ENCODE measurements around the gene DLG2.

Gene DLG2

DNA sequence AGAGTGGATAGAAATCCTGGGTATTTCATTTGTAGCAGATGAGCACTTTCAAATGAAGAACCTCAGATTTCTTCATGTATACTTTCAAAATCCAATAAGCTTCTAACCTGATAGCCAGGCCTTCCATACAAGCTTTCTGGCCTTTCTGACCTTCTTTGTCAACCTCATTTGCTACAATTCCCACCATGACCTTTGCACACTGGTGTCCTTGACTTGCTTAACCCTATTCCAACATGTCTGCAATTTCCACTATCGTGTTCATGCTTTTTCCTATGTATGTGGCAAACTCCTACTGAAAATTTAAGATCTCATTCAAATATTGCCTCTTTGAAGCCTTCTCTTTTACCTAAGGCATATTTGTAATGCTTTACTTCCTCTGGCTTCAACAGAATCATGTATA is 2098.9 kb downstream of the DLG2 start:
- no peak for DNase-seq

DNA sequence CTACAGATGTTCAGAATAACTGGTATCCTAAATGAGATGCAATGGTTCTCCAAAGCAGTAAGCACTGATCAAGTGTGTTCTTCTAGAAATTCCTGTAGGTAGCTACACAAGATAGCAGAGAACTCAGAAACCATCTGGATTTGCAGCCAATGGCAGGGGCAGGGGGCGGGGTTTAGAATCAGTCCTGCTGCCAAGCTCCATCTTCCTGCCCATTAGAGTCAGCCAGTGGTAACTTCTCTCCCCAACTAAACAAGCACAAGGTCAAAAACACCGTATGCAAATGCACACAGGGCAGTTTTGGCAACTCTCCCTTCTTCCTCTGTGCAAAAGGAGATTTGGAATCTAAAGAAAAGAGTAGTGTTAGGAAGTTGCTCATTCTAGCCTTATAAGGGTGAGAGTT is 2103.5 kb downstream of the DLG2 start:
- DNase-seq, result no peak

DNA sequence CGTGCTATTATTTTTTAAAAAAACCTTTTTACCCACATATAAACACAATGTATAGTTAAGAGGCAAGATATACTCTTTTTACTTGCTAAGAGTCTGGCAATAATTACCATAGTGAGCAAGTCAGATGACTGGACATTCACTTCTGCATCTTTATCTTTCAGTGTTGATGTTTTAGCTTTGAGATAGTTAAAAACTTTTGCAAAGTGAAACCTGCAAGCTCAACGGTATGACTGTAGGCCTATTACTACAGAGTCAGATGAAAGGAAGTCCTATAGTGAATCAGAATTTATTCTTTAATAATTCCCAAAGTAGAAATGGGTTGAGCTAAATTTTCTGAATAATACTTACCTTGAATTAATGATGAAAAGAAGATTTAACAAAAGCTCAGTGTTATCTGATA is 2104.2 kb downstream of the DLG2 start:
- no peak for DNase-seq

DNA sequence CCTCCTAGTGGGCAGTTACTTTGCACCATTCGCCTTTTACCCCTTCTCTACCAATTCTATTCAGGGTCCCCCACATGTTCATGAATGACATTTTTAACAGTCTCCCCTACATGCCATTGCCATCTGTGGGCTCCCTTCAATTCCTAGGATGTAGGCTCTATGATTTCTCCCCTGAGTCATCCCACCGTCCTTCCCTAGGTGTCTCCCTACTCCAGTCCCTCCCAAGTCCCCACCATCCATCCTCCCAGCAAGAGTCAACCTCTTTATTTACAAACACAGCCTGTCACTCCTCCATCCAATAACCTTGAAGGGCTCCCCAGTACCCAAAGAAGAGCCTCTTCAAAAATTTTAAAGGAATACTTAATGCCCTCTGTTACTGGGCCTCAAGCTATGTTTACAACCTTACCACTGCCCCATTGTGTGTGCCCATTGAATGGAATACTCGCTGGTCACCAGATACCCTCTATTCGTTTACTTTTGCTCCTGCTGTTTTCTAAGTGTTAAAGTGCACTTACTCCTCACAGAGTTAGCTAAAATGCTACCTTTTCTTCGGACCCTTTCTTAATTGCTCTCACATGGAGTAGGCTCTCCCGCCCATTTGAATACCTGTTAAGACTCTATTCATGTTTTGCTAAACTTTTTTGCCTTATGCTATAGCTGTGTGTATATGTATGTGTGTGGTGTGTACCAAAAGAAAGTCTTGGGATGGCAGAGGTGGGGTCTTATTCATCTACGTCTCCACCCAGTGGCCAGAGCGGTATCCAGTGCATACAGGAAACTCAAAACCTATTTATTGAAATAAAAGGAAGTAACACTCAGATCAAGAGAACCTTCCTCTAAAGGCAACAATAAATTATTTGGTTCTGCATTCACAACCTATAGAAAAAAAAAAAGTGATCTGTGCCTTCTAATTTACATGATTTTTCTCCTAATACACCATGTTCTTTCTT is 2105.2 kb downstream of the DLG2 start:
- DNase-seq, result no peak

DNA sequence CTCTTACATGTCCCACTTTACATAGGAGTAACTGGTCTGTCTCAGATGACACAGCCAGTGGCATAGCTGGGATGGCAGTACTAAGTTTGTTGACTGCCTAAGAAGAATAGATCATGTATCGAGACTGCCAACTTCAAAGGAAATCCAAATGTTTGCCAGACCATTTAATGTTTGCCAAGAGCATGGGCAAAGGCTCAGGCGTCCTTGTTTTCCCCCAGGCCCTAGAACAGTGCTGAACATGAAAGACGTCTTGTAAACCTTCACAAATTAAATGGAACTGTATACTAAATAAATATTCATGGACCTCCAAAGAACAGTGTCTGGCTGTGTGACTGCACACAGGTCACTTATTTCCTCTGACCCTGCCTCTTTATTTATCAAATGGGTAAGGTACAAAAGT is 2106.3 kb downstream of the DLG2 start:
- DNase-seq, result no peak

DNA sequence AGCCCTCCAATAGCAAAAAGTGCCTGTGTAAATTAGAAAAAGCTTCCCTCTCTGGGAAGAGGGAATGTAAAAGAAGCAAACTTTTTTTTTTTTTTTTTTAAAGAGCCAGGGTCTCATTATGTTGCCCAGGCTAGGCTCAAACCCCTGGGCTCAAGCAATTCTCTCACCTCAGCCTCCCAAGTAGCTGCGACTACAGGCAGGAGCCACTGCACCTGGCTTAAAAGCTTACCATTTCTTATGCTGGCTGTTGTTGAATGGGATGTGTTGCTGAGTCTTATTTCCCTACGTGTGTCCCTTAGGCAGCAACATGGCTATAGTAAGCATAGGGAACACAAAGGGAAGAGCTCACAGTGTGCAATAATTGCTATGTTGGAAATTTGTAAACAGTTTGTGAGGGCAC is 2115.5 kb downstream of the DLG2 start:
- DNase-seq, result no peak

DNA sequence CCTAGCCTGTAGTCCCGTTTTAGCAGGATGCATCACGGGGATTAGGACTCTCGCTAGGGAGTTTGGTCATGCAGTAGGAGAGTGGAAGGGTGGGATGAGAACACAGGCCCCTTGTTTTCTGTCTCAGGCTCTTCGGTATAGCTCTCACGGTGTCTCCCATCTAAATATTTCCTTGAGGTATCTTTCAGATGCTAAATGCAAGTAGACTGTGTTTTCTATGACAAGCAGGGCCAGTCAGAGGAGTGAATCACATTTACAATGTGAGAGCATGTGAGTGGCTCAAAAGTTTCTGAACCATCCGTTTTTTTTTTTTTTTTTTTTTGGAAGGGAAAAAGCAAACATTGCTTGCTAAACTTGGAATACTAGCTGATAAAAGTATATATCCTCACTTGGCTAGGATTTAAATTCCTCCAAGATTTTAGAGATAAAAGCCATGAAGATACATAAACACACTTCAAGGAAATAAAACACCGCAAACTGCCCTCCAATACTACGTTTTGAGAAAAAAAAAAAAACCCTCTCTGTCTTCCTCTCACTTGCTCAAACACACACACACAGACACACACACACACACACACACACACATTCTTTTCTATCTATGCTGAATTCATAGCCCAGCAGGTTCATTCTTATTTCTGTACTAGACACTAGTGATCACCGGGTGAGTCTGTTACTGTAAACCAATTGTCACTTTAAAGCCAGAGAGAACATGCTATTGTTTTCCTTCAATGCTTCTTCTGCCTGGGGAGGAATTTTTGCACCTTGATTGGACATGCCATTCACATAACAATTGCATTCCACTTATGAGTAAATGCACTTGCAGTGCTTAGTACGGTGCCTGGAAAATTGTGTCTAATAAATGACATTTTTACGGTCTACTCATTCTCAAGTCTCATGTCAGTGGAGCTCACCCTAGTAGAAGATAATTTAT is 2116.3 kb downstream of the DLG2 start:
- DNase-seq, result no peak

DNA sequence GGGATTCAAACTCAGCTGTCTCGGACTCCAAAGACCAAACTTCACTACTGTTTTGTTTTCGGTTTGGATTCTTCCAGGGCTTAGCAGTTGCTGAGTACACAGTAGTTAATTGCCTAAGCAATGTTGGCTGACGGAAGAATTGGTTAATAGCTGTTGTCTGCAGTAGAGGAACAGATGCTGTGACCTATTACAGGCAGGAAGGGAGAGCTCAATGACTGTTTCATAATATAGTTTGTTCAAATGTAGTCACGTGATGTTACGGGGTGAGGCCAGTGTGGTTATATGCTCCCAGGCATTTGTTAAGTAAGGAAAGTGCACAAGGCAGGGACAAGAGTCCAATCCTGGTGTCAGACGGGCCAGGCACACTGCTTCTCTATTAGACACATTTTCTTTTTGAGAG is 2118.3 kb downstream of the DLG2 start:
- DNase-seq, result no peak

DNA sequence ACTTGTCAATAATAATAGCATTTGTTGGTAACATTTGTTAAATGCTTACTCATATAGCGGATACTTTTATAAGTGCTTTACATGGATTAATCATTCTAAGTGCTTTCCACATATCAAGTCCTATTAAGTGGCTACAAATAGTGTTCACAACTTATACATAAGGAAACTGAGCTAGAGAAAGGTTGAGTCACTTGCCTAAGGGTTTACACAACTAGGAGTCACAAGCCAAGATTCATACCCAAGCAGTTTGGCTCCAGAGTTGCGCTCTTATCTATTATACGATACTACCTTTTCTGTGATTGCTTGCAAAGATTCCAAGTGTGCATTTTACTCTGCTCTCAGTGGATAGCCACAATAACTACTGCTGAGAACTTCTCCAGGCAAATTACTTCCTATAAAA is 2125.1 kb downstream of the DLG2 start:
- no peak for DNase-seq

DNA sequence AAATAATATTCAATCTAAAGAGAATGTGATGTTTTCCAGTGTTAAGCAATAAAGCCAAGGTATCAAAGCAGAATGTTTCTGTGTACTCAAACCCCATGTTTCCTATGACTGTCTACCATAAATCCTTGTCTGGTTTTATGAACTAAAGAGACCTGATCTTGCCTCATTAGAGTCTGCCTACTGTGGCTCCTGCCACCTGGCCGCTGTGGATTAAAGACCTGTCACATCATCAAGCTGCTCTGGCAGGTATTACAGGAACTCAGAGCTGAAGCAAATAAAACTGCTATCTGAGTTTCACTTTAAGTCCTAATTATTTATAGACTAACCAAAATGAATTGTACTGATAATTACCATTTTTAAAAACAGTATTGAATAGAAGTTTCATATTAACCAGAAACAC is 2133.2 kb downstream of the DLG2 start:
- DNase-seq, result no peak

DNA sequence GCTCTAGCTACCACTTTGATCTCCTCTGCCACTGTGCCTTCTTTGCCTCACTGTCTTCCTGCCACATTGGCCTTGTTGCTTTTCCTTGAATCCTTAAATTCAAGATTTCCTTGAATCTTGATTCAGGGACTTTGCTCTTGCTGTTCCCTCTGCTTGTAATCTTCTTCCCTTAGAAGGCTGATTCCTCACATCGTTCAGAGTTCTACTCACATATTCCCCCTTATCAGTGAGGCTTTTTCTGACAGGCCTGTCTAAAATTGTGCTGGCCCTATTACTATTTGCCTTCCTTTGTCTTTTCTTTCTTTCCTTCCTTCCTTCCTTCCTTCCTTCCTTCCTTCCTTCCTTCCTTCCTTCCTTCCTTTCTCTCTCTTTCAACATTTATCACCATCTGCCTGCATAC is 2134.1 kb downstream of the DLG2 start:
- no peak for DNase-seq

DNA sequence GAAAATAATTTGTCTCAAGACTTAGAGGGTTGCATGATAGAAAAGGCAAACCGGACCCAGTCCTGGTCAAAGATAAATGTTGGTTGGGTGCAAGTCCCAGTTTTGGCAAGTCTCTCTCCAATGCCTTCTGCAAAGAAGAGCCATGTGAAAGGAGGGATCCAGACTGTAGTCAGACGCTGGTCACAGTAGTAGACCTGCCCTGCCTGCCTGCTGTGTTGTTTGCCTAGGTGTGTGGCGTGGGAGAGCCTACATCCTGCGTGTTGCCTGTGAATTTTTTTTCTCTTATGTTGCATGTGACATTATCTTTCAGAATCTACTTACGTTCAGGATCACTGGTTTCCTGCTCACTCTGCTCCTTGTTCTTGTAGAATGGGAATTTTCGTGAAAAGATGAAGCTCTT is 2143.3 kb downstream of the DLG2 start:
- no peak for DNase-seq

DNA sequence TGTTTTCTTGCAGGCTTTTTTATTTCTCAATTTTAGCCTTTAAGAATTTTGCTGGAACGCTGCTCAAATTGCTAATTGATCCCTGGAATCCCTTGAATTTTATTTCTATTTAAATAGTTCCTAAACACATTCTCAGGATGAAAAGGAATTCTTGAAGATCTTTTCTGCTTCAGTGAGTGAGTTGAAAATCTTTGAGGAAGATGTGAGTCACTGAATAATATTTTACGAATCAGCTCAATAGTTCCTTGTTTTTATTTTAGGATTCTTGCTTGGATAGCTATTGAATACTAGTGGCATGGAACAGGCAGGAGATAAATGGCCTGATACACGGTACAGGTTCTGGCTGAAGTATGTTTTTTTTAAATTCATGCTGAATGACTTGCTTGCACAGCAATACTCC is 2146.3 kb downstream of the DLG2 start:
- DNase-seq, result no peak

DNA sequence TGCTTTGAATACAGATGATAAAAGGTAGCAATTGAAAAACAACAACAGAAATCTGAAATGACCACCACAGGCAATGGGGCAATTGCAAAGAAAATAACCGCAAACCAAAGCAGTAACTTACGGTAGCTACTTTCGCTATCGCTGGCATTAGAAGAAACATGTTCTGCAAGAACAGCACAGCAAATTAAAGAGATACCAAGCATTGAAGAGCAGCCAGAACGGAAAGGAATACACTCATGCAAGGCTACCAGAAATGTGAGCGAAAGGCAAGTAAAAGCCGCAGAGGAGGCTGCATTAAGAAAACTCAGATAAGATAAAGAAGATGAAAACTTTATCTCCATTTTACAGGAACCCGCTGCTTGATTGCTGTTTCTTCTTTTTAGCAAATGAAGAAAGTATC is 2146.9 kb downstream of the DLG2 start:
- DNase-seq, result no peak

DNA sequence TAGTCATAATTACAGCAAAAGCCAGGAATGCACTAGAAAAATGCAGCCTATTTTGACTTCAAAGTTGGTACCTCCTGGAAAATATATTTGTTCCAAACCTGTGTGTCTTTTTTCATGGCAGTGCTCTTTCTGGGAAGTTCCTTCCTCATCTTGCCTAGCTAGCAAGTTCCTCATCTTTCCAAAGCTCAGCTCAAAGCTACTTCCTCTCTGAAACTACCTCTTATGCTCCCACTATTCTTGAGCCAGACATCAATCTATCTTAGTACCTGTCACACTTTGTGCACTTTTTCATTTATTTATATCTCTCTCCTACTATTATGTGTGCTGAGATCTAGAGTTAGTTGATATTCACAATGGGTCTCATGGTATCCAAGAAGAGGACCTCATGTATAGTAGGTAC is 2149.4 kb downstream of the DLG2 start:
- no peak for DNase-seq

DNA sequence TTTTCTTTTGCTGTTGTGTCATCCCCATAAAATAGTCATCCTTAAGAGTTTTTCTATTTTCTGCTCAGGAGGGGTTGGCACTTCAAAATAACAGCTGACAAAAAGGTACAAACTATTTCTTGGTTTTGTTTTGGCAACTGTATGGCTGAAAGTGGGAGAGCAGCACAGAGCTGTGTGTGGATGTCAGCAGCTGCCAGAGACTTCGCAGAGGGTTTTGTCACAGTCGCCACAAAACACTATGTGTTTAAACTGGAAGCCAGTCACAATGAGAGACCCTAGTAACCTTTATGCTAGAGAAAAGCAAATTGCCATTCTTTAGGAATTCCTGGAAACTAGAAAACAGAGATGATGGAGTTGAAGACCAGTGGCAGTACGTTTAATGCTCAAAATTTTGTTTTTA is 2151.4 kb downstream of the DLG2 start:
- no peak for DNase-seq

DNA sequence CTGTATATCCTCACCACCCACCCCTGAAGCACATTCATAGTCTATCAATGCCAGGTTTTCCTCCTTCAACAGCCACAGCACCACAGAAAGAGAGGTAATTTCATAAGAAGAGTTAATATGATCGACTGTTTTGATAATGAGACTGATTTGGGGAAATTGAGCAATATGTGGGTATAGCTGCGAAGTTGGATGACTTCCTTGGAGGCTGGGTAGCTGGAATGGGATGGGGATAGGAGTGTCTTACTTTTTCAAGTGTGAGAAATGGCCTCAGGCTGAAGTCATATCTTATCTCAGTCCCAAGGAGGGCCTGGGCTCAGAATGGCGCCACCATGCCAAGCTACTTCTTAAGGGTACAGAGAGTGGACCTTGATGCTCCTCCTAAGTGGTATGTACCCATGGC is 2153.4 kb downstream of the DLG2 start:
- DNase-seq, result no peak

DNA sequence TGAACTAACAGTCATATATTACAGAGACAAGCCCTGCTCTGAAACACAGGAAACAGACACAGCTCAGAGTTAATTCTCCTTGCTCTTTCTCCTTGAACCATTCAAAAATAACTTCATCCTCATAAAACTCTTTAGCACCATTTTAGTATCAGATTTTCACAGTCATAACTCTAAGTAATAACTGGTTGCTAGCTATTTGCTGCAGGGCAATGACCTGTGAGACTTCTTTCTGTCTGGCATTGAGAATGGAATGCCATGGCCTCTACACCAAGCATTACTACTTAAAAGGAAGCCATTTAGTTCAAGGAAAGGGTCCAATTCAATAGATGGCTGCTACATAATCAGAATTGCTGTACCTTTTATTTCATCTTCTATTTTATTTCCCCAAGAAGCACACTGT is 2154.3 kb downstream of the DLG2 start:
- DNase-seq, result no peak

DNA sequence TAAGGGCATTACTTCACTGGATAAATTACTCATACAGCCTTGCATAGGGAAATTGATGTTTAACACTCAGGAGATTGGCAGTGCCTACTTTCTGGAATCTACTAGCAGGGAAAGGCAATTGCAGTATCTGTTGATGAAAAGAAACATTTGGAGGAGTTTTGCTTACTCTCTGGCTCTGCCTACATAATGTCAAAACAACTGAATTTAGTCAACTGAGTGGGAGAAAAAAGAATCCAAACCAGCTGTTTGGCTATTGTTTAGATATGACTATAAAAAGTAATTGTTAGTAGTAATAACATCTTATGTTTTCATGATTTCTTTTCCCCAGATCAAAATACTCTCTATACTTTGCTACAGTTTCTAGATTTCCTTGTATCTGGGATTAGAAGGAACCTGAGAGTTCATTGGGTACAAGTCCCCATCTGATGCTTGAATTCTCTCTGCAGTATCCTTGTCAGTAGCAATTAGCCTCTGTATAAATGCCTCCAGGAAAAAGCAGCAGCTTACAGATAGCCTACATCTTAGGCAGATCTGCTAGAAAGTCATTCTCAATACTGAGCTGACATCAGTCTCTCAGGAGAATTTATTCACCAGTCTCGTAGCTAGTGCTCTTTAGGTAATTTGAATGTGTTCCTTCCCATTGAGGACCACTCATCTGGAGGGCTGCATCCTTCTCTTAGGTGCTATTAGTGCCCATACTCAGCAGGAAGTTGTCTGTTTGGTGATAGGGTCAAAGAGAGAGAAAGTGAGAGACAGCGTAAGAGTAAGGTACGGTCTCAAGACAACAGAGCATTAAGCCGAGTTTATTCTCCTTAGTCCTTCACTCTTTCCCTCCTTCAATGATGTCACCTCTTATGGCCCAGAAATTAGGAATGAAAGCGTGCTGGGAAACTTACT is 2155.1 kb downstream of the DLG2 start:
- DNase-seq, result no peak

DNA sequence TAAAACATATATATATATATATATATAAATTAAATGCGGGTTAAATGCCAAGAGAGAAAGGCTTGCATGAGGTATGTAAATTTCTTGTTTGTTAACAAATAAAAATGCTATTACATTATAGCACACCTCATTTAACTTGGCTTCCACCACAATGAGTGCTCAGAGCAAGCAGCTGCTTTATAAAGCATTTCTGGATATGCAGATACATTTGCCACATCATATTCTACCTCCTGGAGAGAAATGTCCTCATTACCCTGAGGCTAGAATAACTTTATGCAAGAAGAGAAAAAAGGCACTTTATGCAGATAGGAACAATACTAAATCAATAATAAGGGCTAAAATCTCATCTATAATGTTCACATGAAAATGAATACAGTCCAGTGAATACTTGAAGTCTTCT is 2159.3 kb downstream of the DLG2 start:
- DNase-seq, result no peak

DNA sequence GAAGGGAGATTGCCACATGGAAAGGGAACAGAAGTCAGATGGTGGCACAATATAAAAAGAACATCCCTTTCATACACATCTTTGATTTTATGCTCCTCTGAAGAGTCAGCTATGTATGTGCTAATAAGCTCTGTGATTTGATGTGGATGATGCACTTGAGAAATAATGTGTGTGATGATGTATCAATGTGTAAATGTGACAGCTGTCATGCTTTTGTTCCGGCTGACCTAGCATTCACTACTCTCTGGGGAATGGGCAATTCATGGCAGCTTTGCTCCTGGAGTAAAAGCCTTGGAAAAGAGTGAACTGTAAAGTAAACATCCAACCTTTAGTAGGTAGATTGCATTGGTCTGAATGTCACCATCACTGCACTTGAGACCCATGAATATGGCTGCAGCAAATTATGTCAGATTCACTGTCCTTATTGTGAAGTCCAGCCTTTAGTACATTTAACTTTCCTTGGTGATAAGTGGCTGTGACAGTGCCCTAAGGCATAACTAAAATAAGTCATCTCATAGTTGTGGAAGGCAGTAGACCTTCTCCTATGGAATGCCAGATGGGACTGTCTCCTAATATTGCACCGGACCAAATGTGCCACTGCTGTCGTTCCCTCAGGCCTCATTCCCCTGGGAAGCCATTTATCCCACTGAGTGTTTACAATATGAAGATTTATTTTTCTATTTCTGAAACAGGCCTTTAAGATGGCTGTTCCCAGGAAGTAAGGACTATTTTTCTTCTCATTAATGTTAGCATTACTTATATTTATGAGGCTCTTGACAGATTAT is 2162.8 kb downstream of the DLG2 start:
- no peak for DNase-seq

DNA sequence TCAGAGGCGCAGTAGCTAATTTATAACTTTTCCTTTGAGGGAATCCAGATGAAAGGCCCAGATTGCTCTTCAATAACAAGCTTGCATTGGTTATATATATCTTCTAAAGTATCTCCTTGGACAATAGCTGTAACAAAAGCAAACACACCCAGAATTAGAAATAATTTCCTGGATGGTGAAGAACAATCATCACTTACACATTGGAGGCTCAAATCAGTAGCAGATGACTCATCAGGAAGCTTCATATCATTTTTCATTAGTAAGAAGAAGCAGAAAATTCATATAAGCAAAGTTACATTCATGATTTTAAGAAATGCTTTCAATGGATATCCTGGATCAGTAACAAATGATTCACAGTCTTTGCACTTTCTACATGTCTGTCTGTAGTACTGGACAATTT is 2167.3 kb downstream of the DLG2 start:
- DNase-seq, result no peak
